ENCODE measurements around the gene ABCC9.

DNA sequence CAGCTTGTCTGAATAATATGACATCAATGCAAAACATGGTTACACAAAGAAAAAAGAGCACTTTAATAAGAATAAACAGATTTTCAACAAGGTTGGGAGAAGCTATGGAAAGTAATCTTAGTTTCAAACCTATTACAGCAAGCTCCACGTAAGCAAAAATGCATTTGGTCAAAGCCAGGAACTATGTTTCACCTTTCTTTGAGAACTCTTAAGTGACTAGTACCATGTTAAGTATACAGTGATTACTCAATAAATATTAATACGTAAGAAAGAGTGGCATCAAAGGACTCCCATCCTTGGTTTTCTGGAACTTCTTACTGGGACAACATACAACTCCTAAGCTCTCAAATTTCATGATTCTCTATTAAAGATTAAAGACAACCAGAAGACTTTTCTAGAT lies 80.7 kb downstream of the ABCC9 start:
- no peak for TF ChIP-seq POLR2A (IDR thresholded peaks at IDR 0.05; ENCODE audit: extremely low read depth, insufficient read length)
- TF ChIP-seq, protein P1, sequence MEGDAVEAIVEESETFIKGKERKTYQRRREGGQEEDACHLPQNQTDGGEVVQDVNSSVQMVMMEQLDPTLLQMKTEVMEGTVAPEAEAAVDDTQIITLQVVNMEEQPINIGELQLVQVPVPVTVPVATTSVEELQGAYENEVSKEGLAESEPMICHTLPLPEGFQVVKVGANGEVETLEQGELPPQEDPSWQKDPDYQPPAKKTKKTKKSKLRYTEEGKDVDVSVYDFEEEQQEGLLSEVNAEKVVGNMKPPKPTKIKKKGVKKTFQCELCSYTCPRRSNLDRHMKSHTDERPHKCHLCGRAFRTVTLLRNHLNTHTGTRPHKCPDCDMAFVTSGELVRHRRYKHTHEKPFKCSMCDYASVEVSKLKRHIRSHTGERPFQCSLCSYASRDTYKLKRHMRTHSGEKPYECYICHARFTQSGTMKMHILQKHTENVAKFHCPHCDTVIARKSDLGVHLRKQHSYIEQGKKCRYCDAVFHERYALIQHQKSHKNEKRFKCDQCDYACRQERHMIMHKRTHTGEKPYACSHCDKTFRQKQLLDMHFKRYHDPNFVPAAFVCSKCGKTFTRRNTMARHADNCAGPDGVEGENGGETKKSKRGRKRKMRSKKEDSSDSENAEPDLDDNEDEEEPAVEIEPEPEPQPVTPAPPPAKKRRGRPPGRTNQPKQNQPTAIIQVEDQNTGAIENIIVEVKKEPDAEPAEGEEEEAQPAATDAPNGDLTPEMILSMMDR (IDR thresholded peaks at IDR 0.05; ENCODE audit: low read depth, low read length) = no peak
- TF ChIP-seq MAX (IDR thresholded peaks at IDR 0.05; ENCODE audit: low read depth, low read length) = no peak
- TF ChIP-seq MYC (IDR thresholded peaks at IDR 0.05; ENCODE audit: low read depth, low read length) = no peak

Data from NB4 (cell line).